ENCODE measurements around the gene RASL12.
"Not testable (repeated sequence)": the region's sequence is repeated elsewhere in the genome, so short reads cannot be mapped to it uniquely, and the experiment has no call there.

RASL12 gene

GRCh38 chr15:65096481-65097385 is 28.9 kb upstream of the RASL12 start:
- no peak for DNase-seq (ENCODE audit: insufficient read length, low spot score)
- no peak for TF ChIP-seq CTCF (IDR thresholded peaks at IDR 0.05; ENCODE audit: insufficient read depth, missing control alignments)
- no peak for FAIRE-seq

- FAIRE-seq (no peak), DNase-seq (ENCODE audit: insufficient read length, low spot score) (no peak)
- TF ChIP-seq CTCF (IDR thresholded peaks at IDR 0.05; ENCODE audit: insufficient read depth, missing control alignments), result no peak
Observed at GRCh38 chr15:65095747-65096104, 27.9 kb upstream of the RASL12 start.

GRCh38 chr15:65095011-65095746 is 27.4 kb upstream of the RASL12 start:
- FAIRE-seq, result no peak
- no peak for DNase-seq (ENCODE audit: insufficient read length, low spot score)
- TF ChIP-seq CTCF (IDR thresholded peaks at IDR 0.05; ENCODE audit: insufficient read depth, missing control alignments), result no peak

GRCh38 chr15:65094294-65094995 is 26.7 kb upstream of the RASL12 start:
- DNase-seq (ENCODE audit: insufficient read length, low spot score), result no peak
- FAIRE-seq, result no peak
- no peak for TF ChIP-seq CTCF (IDR thresholded peaks at IDR 0.05; ENCODE audit: insufficient read depth, missing control alignments)

GRCh38 chr15:65093793-65094170 is 26.0 kb upstream of the RASL12 start:
- not testable (repeated sequence) for DNase-seq (ENCODE audit: insufficient read length, low spot score); FAIRE-seq

GRCh38 chr15:65092911-65093792 is 25.4 kb upstream of the RASL12 start:
- no peak for TF ChIP-seq CTCF (IDR thresholded peaks at IDR 0.05; ENCODE audit: insufficient read depth, missing control alignments)
- DNase-seq (ENCODE audit: insufficient read length, low spot score), result no peak
- no peak for FAIRE-seq

All from D721Med (cell line).